KOPT-K1 (cell line): ENCODE results near the gene DNAJC3.
"Not testable (repeated sequence)": the region's sequence is repeated elsewhere in the genome, so short reads cannot be mapped to it uniquely, and the experiment has no call there.

Experiments used
- H3K27ac ChIP-seq: fragments of 200-600 bp; sonication (generic); 2 replicates; pipeline ENCODE4 v1.5.1; 2016; ENCODE audit warnings: antibody characterized with exemption, mild to moderate bottlenecking, low read depth, low read length; ENCODE audit not compliant: poor library complexity, severe bottlenecking
- H3K36me3 ChIP-seq: fragments of 200-600 bp; sonication (generic); 2 replicates; pipeline ENCODE4 v1.5.1; 2017; ENCODE audit warnings: antibody characterized with exemption, mild to moderate bottlenecking, low read length, moderate library complexity; ENCODE audit not compliant: insufficient read depth
- H3K9me3 ChIP-seq: fragments of 200-600 bp; sonication (generic); 2 replicates; pipeline ENCODE4 v1.5.1; 2017; ENCODE audit warnings: antibody characterized with exemption, low read length, mild to moderate bottlenecking; ENCODE audit not compliant: insufficient read depth, poor library complexity, severe bottlenecking

DNAJC3 gene

DNA sequence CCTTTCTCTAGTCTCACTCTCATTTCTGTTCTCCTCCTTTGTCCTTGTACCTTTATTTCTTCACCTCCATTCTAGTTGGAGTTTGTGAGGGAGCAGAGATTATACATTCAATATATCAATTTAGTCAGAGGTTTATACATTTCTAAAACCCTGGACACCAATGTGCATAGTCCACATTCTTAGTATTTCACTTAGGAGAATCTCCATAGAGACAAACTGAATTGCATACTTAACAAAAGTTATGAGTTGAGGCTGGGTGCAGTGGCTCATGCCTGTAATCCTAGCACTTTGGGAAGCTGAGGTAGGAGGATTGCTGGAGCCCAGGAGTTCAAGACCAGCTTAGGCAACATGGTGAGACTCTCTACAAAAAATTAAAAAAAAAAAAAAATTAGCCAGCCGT is 45.3 kb downstream of the DNAJC3 start:
- H3K27ac ChIP-seq: no peak overlapping the region
- H3K36me3 ChIP-seq: peaks cover 19% of the 10 kb centered on the region; the same call in 1 of the 2 replicates
- H3K9me3 ChIP-seq: no peaks in the 10 kb centered on the region

DNA sequence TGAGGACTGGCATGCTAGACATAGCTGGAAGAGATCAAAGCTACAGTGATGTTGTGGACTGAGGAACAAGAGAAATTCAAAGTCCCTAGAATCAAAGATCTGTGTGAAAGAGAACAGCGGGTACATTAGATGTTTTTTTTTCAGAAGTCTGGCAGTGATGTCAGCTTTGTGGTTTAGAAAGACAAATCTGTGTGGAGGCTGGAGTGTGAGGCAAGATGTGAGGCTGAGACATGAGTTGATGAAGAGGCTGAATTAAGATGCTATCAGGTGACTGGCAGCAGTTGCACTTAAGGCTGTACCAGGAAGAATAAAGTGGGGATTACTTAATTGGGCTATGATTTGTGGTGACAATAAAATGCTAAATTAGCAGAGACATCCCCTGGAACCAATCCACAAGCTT is 46.5 kb downstream of the DNAJC3 start:
- Histone ChIP-seq H3K36me3 (peaks cover 19% of the 10 kb centered on the region; the same call in 1 of the 2 replicates), H3K9me3 (no peaks in the 10 kb centered on the region), H3K27ac (no peak overlapping the region)

DNA sequence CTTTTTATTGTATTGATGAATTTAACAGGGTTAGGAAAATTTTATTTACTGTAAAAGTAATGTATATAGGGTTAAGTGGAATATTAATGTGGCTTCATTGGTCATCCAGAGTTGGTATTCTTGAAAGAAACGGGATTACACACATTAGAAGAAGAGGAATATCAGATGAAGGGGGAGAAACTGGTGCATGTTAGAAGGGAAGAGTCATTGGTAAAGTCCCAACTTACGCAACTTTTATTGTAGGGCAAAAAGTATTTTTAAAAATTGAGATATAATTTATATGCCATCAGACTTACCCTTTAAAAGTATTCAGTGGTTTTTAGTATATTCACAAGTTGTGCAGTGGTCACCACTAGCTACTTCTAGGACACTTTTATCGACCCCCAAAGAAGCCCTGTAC is 47.3 kb downstream of the DNAJC3 start:
- peaks cover 14% of the 10 kb centered on the region; the same call in 1 of the 2 replicates for H3K36me3 ChIP-seq
- no peaks in the 10 kb centered on the region for H3K9me3 ChIP-seq
- no peak overlapping the region for H3K27ac ChIP-seq

DNA sequence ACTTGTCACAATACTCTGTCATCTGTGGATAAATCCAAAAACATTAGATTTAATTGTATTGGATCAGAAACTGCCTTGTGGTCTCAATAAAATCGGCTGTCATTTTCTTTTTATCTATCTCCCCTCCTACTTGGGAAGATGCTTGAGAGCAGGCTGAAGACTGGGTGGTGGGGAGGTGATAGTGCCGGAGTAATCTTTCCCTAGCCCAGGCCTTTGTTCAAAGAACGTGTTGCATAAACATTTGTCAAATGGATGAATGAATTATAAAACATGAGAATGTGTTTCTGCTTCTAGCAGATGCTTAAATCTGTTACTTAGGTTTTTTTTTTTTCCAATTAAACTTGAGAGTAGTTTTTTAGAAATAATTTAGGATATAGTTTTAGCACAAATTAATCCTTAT is 49.9 kb downstream of the DNAJC3 start:
- H3K27ac ChIP-seq: no peak overlapping the region
- H3K36me3 ChIP-seq: peaks cover 22% of the 10 kb centered on the region; the same call in 1 of the 2 replicates
- peaks cover 20% of the 10 kb centered on the region for H3K9me3 ChIP-seq

DNA sequence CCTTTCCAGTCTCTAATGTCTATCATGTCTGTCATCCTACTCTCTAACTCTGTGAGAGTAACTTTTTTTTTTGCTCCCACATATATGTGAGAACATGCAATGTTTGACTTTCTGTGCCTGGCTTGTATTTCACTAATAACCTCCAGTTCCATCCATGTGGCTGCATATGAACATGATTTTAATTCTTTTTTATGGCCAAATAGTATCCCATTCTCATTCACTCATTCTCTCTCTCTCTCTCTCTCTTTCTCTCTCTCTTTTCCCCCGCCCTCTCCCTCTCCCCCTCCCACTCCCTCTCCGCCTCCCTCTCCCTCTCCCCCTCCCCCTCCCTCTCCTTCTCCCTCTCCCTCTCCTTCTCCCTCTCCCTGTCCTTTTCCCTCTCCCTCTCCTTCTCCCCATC is 52.0 kb downstream of the DNAJC3 start:
- Histone ChIP-seq H3K9me3 (peaks cover 39% of the 10 kb centered on the region), H3K36me3 (peaks cover 17% of the 10 kb centered on the region; the same call in 1 of the 2 replicates), H3K27ac (no peak overlapping the region)

DNA sequence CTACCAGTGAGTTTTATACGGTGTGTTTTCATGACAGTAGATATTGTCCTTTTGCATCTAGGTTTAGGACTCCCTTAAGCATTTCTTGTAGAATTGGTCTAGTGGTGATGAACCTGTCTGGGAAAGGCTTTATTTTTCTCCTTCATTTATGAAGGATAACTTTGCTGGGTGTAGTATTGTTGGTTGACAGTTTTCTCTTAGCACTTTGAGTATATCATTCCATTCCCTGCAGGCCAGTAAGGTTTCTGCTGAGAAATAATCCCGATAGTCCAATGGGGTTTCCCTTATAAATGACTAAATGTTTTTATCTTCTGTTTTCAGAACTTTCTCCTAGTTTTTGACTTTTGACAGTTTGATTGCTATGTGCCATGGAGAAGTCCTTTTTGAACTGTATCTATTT is 57.2 kb downstream of the DNAJC3 start:
- Histone ChIP-seq H3K9me3 (peaks cover 46% of the 10 kb centered on the region), H3K27ac (no peak overlapping the region), H3K36me3 (peaks cover 15% of the 10 kb centered on the region; the same call in 1 of the 2 replicates)

DNA sequence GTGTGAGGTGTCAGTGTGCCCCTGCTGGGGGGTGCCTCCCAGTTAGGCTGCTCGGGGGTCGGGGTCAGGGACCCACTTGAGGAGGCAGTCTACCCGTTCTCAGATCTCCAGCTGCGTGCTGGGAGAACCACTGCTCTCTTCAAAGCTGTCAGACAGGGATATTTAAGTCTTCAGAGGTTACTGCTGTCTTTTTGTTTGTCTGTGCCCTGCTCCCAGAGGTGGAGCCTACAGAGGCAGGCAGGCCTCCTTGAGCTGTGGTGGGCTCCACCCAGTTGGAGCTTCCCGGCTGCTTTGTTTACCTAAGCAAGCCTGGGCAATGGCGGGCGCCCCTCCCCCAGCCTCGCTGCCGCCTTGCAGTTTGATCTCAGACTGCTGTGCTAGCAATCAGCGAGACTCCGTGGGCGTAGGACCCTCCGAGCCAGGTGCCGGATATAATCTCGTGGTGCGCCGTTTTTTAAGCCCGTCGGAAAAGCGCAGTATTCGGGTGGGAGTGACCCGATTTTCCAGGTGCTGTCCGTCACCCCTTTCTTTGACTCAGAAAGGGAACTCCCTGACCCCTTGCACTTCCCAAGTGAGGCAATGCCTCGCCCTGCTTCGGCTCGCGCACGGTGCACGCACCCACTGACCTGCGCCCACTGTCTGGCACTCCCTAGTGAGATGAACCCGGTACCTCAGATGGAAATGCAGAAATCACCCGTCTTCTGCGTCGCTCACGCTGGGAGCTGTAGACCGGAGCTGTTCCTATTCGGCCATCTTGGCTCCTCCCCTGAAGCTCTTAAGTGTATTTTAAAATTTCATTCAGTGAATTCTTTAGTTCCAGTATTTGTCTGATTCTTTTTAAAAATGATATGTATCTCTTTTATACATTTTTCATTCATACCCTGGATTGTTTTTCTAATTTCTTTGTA is 63.4 kb downstream of the DNAJC3 start:
- H3K9me3 ChIP-seq, H3K27ac ChIP-seq, H3K36me3 ChIP-seq: not testable (repeated sequence)

DNA sequence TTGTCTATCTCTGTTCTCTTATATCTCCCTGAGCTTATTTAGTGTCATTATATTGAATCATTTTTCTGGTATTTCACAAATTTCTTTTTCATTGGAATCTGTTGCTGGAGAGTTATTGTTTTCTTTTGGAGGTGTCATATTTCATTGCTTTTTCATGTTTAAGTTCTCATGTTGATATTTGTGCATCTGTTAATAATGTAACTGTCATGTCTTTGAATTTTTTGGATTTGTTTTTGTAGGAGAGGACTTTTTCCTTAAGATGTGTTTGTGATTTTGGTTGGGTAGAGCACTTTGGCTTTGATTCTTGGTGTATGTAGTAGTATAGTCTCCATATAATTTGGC is 64.0 kb downstream of the DNAJC3 start:
- Histone ChIP-seq H3K36me3 (peaks cover 7% of the 10 kb centered on the region; the same call in 1 of the 2 replicates), H3K9me3 (no peaks in the 10 kb centered on the region), H3K27ac (no peak overlapping the region)

DNA sequence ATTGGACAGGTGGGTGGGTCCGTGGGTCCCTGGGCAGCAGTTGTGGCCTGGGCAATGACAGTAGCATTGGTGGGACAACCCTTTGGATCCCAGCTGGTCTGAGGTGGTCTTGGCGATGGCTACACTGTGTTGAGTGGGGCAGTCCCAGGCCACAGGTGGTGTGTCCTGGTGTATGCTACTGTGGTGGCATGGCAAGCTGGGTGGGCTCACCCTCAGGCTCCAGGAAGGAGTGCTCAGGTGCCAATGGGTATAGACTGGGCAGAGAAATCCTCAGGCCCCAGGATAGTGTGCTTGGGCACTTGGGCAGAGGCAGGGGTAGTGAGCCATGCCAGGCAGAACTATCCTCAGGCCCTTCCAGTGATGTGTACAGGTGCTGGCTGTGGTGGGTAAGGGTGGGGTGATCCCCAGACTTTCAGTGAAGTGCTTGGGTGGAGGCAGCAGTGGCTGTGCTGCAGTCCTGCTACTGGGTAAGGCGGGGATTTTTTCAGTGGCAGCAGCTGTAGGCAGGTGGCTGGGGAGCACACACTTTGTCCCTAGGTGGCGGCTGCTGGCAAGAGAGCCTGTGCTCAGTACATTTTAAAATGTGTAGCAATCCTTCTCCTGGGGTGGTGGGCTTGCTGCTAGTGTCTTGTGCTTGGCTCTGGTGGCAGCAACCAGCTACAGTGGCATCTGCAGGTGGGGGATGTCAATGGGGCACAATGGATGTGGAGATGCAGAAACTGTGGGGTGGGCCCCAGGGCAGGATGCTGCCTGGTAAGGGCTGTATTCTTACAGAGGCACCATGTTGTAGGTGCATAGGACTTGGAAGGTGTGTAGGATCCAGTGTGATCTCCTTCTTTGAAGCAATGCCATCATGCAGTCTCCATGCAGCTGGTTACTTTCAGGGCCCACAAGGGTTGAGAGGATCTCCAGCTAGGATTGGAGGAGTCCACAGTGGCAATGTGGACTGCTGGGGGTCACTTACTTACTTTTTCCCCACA is 64.9 kb downstream of the DNAJC3 start:
- Histone ChIP-seq H3K36me3 (peaks cover 8% of the 10 kb centered on the region; the same call in 1 of the 2 replicates), H3K27ac (no peak overlapping the region), H3K9me3 (no peaks in the 10 kb centered on the region)

DNA sequence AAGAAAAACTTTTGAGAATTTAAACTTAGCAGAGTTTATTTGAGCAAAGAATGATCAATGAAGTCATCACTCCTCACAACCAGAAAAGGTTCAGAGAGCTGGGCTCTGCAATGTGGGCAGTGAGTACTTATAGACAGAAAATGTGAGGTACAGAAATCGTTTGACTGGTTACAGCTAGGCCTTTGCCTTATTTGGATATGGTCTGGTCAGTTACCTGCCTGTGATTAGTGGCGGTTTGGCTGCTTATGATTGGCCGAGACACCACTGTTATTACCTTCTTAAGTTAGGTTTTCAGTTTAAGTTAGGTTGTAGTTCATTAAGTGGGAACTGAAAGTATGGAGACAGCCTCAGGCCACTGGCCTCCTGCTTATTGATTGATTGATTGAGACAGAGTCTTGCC is 66.3 kb downstream of the DNAJC3 start:
- H3K27ac ChIP-seq: no peak overlapping the region
- peaks cover 8% of the 10 kb centered on the region; the same call in 1 of the 2 replicates for H3K36me3 ChIP-seq
- no peaks in the 10 kb centered on the region for H3K9me3 ChIP-seq

DNA sequence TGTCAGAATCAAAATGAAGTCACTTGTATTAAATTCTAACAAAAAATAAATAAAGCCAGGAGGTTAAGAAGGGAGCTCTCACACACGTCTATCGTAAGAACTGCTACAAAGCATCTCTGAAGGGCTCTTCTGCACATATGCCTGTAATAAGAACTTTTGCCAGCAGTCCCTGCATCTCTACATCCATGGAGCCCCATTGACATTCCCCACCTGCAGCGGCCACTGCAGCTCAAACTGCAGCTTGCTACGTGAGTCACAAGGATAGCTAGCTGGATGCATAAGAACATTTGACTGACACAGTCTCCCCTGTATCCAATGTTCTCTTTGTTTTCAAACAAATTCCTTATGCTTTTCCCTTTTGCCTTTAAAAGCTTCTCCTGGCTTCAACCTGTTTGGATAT is 68.3 kb downstream of the DNAJC3 start:
- Histone ChIP-seq H3K9me3 (no peaks in the 10 kb centered on the region), H3K27ac (no peak overlapping the region), H3K36me3 (peaks cover 8% of the 10 kb centered on the region; the same call in 1 of the 2 replicates)

DNA sequence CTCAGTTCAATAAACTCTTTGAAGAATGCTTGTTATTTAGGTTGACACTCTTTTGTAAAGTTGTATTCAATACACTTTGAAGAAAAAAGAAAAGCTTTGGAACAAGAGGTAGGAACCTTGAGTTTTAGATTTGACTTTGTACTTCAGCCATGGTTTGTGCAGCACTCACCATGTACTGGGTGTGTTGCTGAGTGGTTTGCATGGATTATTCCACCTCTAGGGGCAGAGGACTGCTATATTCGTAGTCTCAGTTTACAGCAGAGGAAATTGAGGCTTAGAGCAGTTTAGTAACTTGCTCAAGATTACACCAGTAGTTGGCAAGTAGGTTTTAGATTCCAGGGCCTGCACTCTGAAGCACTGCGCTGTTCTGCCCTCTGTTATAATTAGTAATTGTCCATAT is 68.8 kb downstream of the DNAJC3 start:
- Histone ChIP-seq H3K27ac (no peak overlapping the region), H3K36me3 (peaks cover 8% of the 10 kb centered on the region; the same call in 1 of the 2 replicates), H3K9me3 (no peaks in the 10 kb centered on the region)

DNA sequence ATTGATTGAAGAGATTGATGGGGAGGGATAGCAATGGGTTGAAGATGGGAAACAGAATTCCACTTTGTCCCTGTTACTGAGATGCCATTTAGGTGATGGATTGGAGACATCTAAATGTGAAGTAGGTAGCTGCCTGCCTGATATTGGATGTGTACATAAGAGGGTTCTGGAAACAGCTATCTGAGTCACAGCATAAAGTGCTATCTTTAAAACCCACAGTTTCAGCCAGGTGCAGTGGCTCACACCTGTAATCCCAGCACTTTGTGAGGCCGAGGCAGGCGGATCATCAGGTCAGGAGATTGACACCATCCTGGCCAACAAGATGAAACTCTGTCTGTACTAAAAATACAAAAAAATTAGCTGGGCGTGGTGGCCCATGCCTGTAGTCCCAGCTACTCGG is 72.6 kb downstream of the DNAJC3 start:
- H3K36me3 ChIP-seq: peaks cover 8% of the 10 kb centered on the region; the same call in 1 of the 2 replicates
- no peak overlapping the region for H3K27ac ChIP-seq
- peaks cover 6% of the 10 kb centered on the region for H3K9me3 ChIP-seq

DNA sequence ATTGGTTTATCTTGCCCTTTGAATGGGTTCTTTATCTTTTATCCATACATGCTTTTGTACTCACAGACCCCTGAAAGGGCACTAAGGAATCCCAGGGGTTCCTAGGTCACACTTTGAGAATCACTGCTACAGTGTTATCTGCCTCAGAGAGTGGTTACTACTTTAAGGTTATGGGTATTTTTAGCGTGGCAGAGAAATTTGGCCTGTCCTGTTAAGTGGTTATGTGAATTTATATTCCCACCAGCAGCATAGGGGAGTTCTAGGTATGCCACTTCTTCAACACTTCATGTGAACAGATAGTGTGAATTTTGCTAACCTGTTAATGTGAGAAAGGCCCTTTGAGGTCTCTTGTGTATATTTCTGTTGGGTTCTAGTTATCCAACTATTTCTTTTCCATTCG is 75.7 kb downstream of the DNAJC3 start:
- Histone ChIP-seq H3K27ac (no peak overlapping the region), H3K36me3 (no peaks in the 10 kb centered on the region)

DNA sequence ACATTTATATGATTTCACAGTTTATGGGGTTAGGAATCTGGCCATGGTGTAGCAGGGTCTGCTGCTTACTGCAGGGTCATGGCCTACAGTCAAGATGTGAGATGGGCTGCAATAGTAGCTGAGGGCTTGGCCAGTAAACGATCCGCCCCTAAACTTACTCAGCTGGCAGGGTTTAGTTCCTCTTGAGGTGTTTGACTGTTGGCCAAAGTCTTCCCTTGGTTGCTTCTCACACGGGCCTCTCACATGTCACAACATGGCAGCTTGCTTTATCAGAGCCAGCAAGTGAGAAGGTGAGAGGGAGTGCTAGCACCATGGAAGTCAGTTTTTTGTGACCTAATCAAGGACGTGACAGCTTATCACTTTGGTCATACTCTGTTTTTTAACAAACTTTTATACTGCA is 77.1 kb downstream of the DNAJC3 start:
- H3K27ac ChIP-seq: no peak overlapping the region
- H3K36me3 ChIP-seq: peaks cover 4% of the 10 kb centered on the region; the same call in 1 of the 2 replicates
- H3K9me3 ChIP-seq: peaks cover 6% of the 10 kb centered on the region

More for the DNA sequence above, 75.7 kb downstream of the DNAJC3 start:
- H3K9me3 ChIP-seq: peaks cover 6% of the 10 kb centered on the region
